Right lobe of liver (tissue), 4 donors: ENCODE measurements around the gene SCNN1G.

Source experiments
- POLR2A ChIP-seq: fragments of 450-650 bp; IDR thresholded peaks from one replicate; pipeline ENCODE4 v1.6.1; 2017; ENCODE audit warnings: antibody characterized with exemption, mild to moderate bottlenecking
- TF ChIP-seq, protein P1 (sequence below), 4 donors: fragments of 200-600 bp in 3 of 4; fragments of 450-650 bp in 1 of 4; IDR thresholded peaks; one replicate each; pipeline versions ENCODE4 v1.5.1 to v1.8.0; 2016 to 2022; ENCODE audit warnings: antibody characterized with exemption in 4 of 4, mild to moderate bottlenecking in 2 of 4
- donor health status: DM: no; HTN: no; CAD: no.
- donor health status: DM: no; HTN: no; CAD: no.
- donor health status: DM: no; HTN: yes; CAD: no.

DNA sequence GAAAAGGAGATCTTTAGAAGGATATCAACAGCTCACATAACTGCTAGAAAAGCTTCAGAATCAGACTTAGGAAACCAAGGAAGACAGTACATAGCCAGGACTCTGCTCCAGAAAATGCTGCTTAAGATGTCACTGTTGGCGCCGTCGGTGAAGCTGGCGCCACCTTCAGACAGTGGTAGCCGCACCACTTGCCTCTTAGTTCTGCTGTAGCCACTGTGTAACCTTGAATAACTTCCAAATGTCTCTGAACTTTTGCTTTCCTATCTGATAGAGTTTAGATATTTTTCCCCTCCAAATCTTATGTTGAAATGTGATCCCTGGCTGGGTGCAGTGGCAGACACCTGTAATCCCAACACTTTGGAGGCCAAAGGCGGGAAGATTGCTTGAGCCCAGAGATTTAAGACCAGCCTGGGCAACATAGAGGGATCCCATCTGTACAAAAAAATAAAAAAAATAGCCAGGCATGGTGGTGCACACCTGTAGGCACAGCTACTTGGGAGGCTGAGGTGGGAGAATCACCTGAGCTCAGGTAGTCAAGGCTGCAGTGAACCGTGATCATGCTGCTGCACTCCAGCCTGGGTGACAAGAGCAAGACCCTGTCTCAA lies 27.0 kb upstream of the SCNN1G start:
- TF ChIP-seq, protein P1, sequence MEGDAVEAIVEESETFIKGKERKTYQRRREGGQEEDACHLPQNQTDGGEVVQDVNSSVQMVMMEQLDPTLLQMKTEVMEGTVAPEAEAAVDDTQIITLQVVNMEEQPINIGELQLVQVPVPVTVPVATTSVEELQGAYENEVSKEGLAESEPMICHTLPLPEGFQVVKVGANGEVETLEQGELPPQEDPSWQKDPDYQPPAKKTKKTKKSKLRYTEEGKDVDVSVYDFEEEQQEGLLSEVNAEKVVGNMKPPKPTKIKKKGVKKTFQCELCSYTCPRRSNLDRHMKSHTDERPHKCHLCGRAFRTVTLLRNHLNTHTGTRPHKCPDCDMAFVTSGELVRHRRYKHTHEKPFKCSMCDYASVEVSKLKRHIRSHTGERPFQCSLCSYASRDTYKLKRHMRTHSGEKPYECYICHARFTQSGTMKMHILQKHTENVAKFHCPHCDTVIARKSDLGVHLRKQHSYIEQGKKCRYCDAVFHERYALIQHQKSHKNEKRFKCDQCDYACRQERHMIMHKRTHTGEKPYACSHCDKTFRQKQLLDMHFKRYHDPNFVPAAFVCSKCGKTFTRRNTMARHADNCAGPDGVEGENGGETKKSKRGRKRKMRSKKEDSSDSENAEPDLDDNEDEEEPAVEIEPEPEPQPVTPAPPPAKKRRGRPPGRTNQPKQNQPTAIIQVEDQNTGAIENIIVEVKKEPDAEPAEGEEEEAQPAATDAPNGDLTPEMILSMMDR (IDR thresholded peaks at IDR 0.05): peak in 3 of 4 donors; percentile 41 to 48 (median 43)
- TF ChIP-seq POLR2A: no peak
